HEK293 (cell line): ENCODE results near the gene CD55.

Experiments used
- AEBP2 ChIP-seq: fragments of 450-650 bp; formaldehyde crosslinking; IDR thresholded peaks from 2 replicates; pipeline ENCODE4 v1.5.1; 2016; ENCODE audit warnings: missing biosample characterization, missing genetic modification characterization, borderline replicate concordance
- GLI2 ChIP-seq: fragments of 450-650 bp; formaldehyde crosslinking; IDR thresholded peaks from 2 replicates; pipeline ENCODE4; 2017; ENCODE audit warnings: missing biosample characterization, missing genetic modification characterization, low read depth, borderline replicate concordance
- GLIS2 ChIP-seq: fragments of 450-650 bp; formaldehyde crosslinking; IDR thresholded peaks from 2 replicates; pipeline ENCODE4 v1.5.1; 2016; ENCODE audit warnings: missing biosample characterization, missing genetic modification characterization
- INSM2 ChIP-seq: fragments of 450-650 bp; formaldehyde crosslinking; IDR thresholded peaks from 2 replicates; pipeline ENCODE4 v1.5.1; 2016; ENCODE audit warnings: missing biosample characterization, missing genetic modification characterization
- KLF17 ChIP-seq: fragments of 450-650 bp; formaldehyde crosslinking; IDR thresholded peaks from 2 replicates; pipeline ENCODE4 v1.5.1; 2016; ENCODE audit warnings: missing biosample characterization, missing genetic modification characterization
- MZF1 ChIP-seq: fragments of 450-650 bp; formaldehyde crosslinking; IDR thresholded peaks from 2 replicates; pipeline ENCODE4 v1.5.1; 2017; ENCODE audit warnings: missing biosample characterization, missing genetic modification characterization, borderline replicate concordance
- ZBTB20 ChIP-seq: fragments of 450-650 bp; formaldehyde crosslinking; IDR thresholded peaks from 2 replicates; pipeline ENCODE4 v1.5.1; 2016; ENCODE audit warnings: missing biosample characterization, missing genetic modification characterization
- ZBTB48 ChIP-seq: fragments of 450-650 bp; formaldehyde crosslinking; IDR thresholded peaks from 2 replicates; pipeline ENCODE4 v1.5.1; 2016; ENCODE audit warnings: missing biosample characterization, missing genetic modification characterization
- ZNF18 ChIP-seq: fragments of 450-650 bp; formaldehyde crosslinking; IDR thresholded peaks from 2 replicates; pipeline ENCODE4 v1.5.1; 2016; ENCODE audit warnings: missing biosample characterization, missing genetic modification characterization
- ZNF2 ChIP-seq: fragments of 450-650 bp; formaldehyde crosslinking; IDR thresholded peaks from 2 replicates; pipeline ENCODE4 v1.5.1; 2016; ENCODE audit warnings: missing biosample characterization, missing genetic modification characterization
- ZNF24 ChIP-seq: fragments of 450-650 bp; formaldehyde crosslinking; IDR thresholded peaks from 2 replicates; pipeline ENCODE4 v1.5.1; 2016; ENCODE audit warnings: missing biosample characterization, missing genetic modification characterization
- ZNF335 ChIP-seq: fragments of 450-650 bp; formaldehyde crosslinking; conservative IDR thresholded peaks from 2 replicates; pipeline ENCODE4 v1.5.1; 2016; ENCODE audit warnings: missing biosample characterization, missing genetic modification characterization
- ZNF350 ChIP-seq: fragments of 450-650 bp; formaldehyde crosslinking; IDR thresholded peaks from 2 replicates; pipeline ENCODE4 v1.5.0; 2017; ENCODE audit warnings: missing biosample characterization, mild to moderate bottlenecking, missing genetic modification characterization
- ZNF354C ChIP-seq: fragments of 450-650 bp; formaldehyde crosslinking; IDR thresholded peaks from 2 replicates; pipeline ENCODE4 v1.5.1; 2016; ENCODE audit warnings: missing biosample characterization, missing genetic modification characterization, low read depth, borderline replicate concordance
- ZNF37A ChIP-seq: fragments of 450-650 bp; IDR thresholded peaks from 2 replicates; pipeline ENCODE4 v1.5.1; 2018; ENCODE audit warnings: missing biosample characterization, missing genetic modification characterization
- ZNF398 ChIP-seq: fragments of 450-650 bp; formaldehyde crosslinking; IDR thresholded peaks from 2 replicates; pipeline ENCODE4 v1.5.1; 2017; ENCODE audit warnings: missing biosample characterization, missing genetic modification characterization
- ZNF404 ChIP-seq: fragments of 450-650 bp; formaldehyde crosslinking; IDR thresholded peaks from 2 replicates; pipeline ENCODE4 v1.5.1; 2017; ENCODE audit warnings: missing biosample characterization, missing genetic modification characterization
- ZNF423 ChIP-seq: fragments of 450-650 bp; formaldehyde crosslinking; IDR thresholded peaks from 2 replicates; pipeline ENCODE4 v1.5.1; 2016; ENCODE audit warnings: missing biosample characterization, missing genetic modification characterization
- ZNF426 ChIP-seq: fragments of 450-650 bp; formaldehyde crosslinking; IDR thresholded peaks from 2 replicates; pipeline ENCODE4 v1.5.1; 2017; ENCODE audit warnings: missing biosample characterization, missing genetic modification characterization, mild to moderate bottlenecking, inconsistent platforms, moderate library complexity
- ZNF488 ChIP-seq: fragments of 450-650 bp; formaldehyde crosslinking; IDR thresholded peaks from 2 replicates; pipeline ENCODE4 v1.5.1; 2016; ENCODE audit warnings: missing biosample characterization, missing genetic modification characterization
- ZNF501 ChIP-seq: fragments of 450-650 bp; formaldehyde crosslinking; IDR thresholded peaks from 2 replicates; pipeline ENCODE4 v1.5.1; 2016; ENCODE audit warnings: missing biosample characterization, missing genetic modification characterization
- ZNF548 ChIP-seq: fragments of 450-650 bp; formaldehyde crosslinking; IDR thresholded peaks from 2 replicates; pipeline ENCODE4 v1.5.1; 2016; ENCODE audit warnings: missing biosample characterization, missing genetic modification characterization
- ZNF580 ChIP-seq: fragments of 450-650 bp; formaldehyde crosslinking; IDR thresholded peaks from 2 replicates; pipeline ENCODE4 v1.5.1; 2016; ENCODE audit warnings: missing biosample characterization, missing genetic modification characterization
- ZNF596 ChIP-seq: fragments of 450-650 bp; IDR thresholded peaks from 2 replicates; pipeline ENCODE4 v1.5.0; 2018; ENCODE audit warnings: missing biosample characterization, mild to moderate bottlenecking, missing genetic modification characterization, moderate library complexity
- ZNF623 ChIP-seq: fragments of 450-650 bp; formaldehyde crosslinking; IDR thresholded peaks from 2 replicates; pipeline ENCODE4 v1.5.1; 2016; ENCODE audit warnings: missing biosample characterization, missing genetic modification characterization
- ZNF654 ChIP-seq: fragments of 450-650 bp; formaldehyde crosslinking; IDR thresholded peaks from 2 replicates; pipeline ENCODE4 v1.5.1; 2016; ENCODE audit warnings: low read depth, missing biosample characterization, missing genetic modification characterization
- ZNF777 ChIP-seq: fragments of 450-650 bp; formaldehyde crosslinking; IDR thresholded peaks from 2 replicates; pipeline ENCODE4 v1.5.1; 2017; ENCODE audit warnings: missing biosample characterization, missing genetic modification characterization, borderline replicate concordance
- ZNF837 ChIP-seq: fragments of 450-650 bp; formaldehyde crosslinking; IDR thresholded peaks from 2 replicates; pipeline ENCODE4 v1.5.1; 2016; ENCODE audit warnings: missing biosample characterization, missing genetic modification characterization
- ZSCAN16 ChIP-seq: fragments of 450-650 bp; formaldehyde crosslinking; IDR thresholded peaks from 2 replicates; pipeline ENCODE4 v1.5.1; 2016; ENCODE audit warnings: missing biosample characterization, missing genetic modification characterization
- ZSCAN23 ChIP-seq: fragments of 450-650 bp; formaldehyde crosslinking; IDR thresholded peaks from 2 replicates; pipeline ENCODE4 v1.5.1; 2016; ENCODE audit warnings: missing biosample characterization, missing genetic modification characterization
- ZXDB ChIP-seq: fragments of 450-650 bp; formaldehyde crosslinking; IDR thresholded peaks from 2 replicates; pipeline ENCODE4 v1.5.1; 2016; ENCODE audit warnings: missing biosample characterization, missing genetic modification characterization

Gene CD55

GRCh38 chr1:207321790-207322645 lies 540 bp downstream of the CD55 start (continued):
- TF ChIP-seq ZNF426 (tag by site-specific recombination): no peak
- TF ChIP-seq INSM2 (tag by site-specific recombination): no peak
- TF ChIP-seq KLF17 (tag by site-specific recombination): no peak
- no peak for TF ChIP-seq ZNF596 (tag by site-specific recombination)
- TF ChIP-seq ZBTB20 (tag by site-specific recombination): 0 out of 2 replicates have a peak, but pooled peaks have one; percentile 10
- no peak for TF ChIP-seq MZF1 (tag by site-specific recombination)
- no peak for TF ChIP-seq ZNF623 (tag by site-specific recombination)
- no peak for TF ChIP-seq ZNF404 (tag by site-specific recombination)
- TF ChIP-seq ZNF24 (tag by site-specific recombination): no peak
- TF ChIP-seq ZNF837 (tag by site-specific recombination): no peak
- no peak for TF ChIP-seq ZNF488 (tag by site-specific recombination)
- TF ChIP-seq ZNF654 (tag by site-specific recombination): no peak
- no peak for TF ChIP-seq ZNF501
- TF ChIP-seq AEBP2: no peak
- 0 out of 2 replicates have a peak, but pooled peaks have one; percentile 9 for TF ChIP-seq ZNF2 (tag by site-specific recombination)
- TF ChIP-seq ZSCAN23 (tag by site-specific recombination): no peak
- TF ChIP-seq ZBTB48: 0 out of 2 replicates have a peak, but pooled peaks have one; percentile 13
- TF ChIP-seq ZNF335 (tag by site-specific recombination): no peak; the same call in 1 of the 2 replicates
- TF ChIP-seq ZNF777 (tag by site-specific recombination): no peak
- TF ChIP-seq ZXDB (tag by site-specific recombination): no peak
- TF ChIP-seq ZNF18 (tag by site-specific recombination): no peak
- TF ChIP-seq ZNF37A (tag by site-specific recombination): no peak
- no peak for TF ChIP-seq ZNF580 (tag by site-specific recombination)
- no peak for TF ChIP-seq ZSCAN16 (tag by site-specific recombination)
- no peak for TF ChIP-seq ZNF354C (tag by site-specific recombination)
- no peak for TF ChIP-seq ZNF398 (tag by site-specific recombination)
- peak; percentile 69 for TF ChIP-seq GLIS2 (tag by site-specific recombination)
- TF ChIP-seq ZNF350 (tag by site-specific recombination): no peak
- TF ChIP-seq ZNF423 (tag by site-specific recombination): no peak
- no peak for TF ChIP-seq ZNF548 (tag by site-specific recombination)
- TF ChIP-seq GLI2 (tag by site-specific recombination): no peak
